HEK293 (cell line): ENCODE results near the gene ZNF223.

Experiments used
- BCL11A ChIP-seq: fragments of 450-650 bp; formaldehyde crosslinking; IDR thresholded peaks from 2 replicates; pipeline ENCODE4 v1.5.1; 2016; ENCODE audit warnings: low read depth, missing biosample characterization, missing genetic modification characterization
- ELK4 ChIP-seq: IDR thresholded peaks from 2 replicates; pipeline ENCODE4 v1.6.1; 2011; ENCODE audit warnings: mild to moderate bottlenecking, low read depth, low read length, borderline replicate concordance
- FEZF1 ChIP-seq: fragments of 450-650 bp; formaldehyde crosslinking; IDR thresholded peaks from 2 replicates; pipeline ENCODE4 v1.5.1; 2016; ENCODE audit warnings: missing biosample characterization, missing genetic modification characterization
- HOXC10 ChIP-seq: sonication (generic); formaldehyde crosslinking; IDR thresholded peaks from 2 replicates; pipeline ENCODE4 v1.8.1; 2023; ENCODE audit warnings: mild to moderate bottlenecking, missing genetic modification reagents
- MYNN ChIP-seq: fragments of 450-650 bp; formaldehyde crosslinking; IDR thresholded peaks from 2 replicates; pipeline ENCODE4 v1.5.1; 2016; ENCODE audit warnings: missing biosample characterization, missing genetic modification characterization, borderline replicate concordance
- PRDM1 ChIP-seq: fragments of 450-650 bp; formaldehyde crosslinking; IDR thresholded peaks from 2 replicates; pipeline ENCODE4; 2016; ENCODE audit warnings: missing biosample characterization, missing genetic modification characterization
- RBAK ChIP-seq: fragments of 450-650 bp; formaldehyde crosslinking; IDR thresholded peaks from 2 replicates; pipeline ENCODE4 v1.5.1; 2016; ENCODE audit warnings: missing biosample characterization, missing genetic modification characterization
- SETDB1 ChIP-seq: IDR thresholded peaks from one replicate; pipeline ENCODE4 v1.6.1; 2017; ENCODE audit warnings: mild to moderate bottlenecking, low read length, moderate library complexity, mixed read lengths; ENCODE audit not compliant: insufficient read length
- SP3 ChIP-seq: fragments of 450-650 bp; formaldehyde crosslinking; IDR thresholded peaks from 2 replicates; pipeline ENCODE4 v1.5.1; 2016; ENCODE audit warnings: missing biosample characterization, missing genetic modification characterization
- ZBTB1 ChIP-seq: fragments of 450-650 bp; formaldehyde crosslinking; IDR thresholded peaks from 2 replicates; pipeline ENCODE4 v1.5.1; 2016; ENCODE audit warnings: missing biosample characterization, missing genetic modification characterization
- ZBTB48 ChIP-seq: fragments of 450-650 bp; formaldehyde crosslinking; IDR thresholded peaks from 2 replicates; pipeline ENCODE4 v1.5.1; 2016; ENCODE audit warnings: missing biosample characterization, missing genetic modification characterization
- ZIC2 ChIP-seq: fragments of 450-650 bp; formaldehyde crosslinking; IDR thresholded peaks from 2 replicates; pipeline ENCODE4 v1.5.1; 2016; ENCODE audit warnings: missing biosample characterization, missing genetic modification characterization
- ZNF155 ChIP-seq: fragments of 450-650 bp; formaldehyde crosslinking; IDR thresholded peaks from 2 replicates; pipeline ENCODE4 v1.5.1; 2016; ENCODE audit warnings: missing biosample characterization, missing genetic modification characterization
- ZNF211 ChIP-seq: fragments of 450-650 bp; formaldehyde crosslinking; IDR thresholded peaks from 2 replicates; pipeline ENCODE4 v1.5.1; 2016; ENCODE audit warnings: low read depth, missing biosample characterization, missing genetic modification characterization
- ZNF292 ChIP-seq: fragments of 450-650 bp; formaldehyde crosslinking; IDR thresholded peaks from 2 replicates; pipeline ENCODE4 v1.5.1; 2016; ENCODE audit warnings: low read depth, missing biosample characterization, missing genetic modification characterization, borderline replicate concordance
- ZNF302 ChIP-seq: fragments of 450-650 bp; formaldehyde crosslinking; IDR thresholded peaks from 2 replicates; pipeline ENCODE4 v1.5.1; 2016; ENCODE audit warnings: missing biosample characterization, missing genetic modification characterization, low read depth
- ZNF366 ChIP-seq: fragments of 450-650 bp; formaldehyde crosslinking; conservative IDR thresholded peaks from 2 replicates; pipeline ENCODE4 v1.5.1; 2016; ENCODE audit warnings: missing biosample characterization, missing genetic modification characterization
- ZNF473 ChIP-seq: fragments of 450-650 bp; formaldehyde crosslinking; IDR thresholded peaks from 2 replicates; pipeline ENCODE4 v1.5.1; 2017; ENCODE audit warnings: missing biosample characterization, missing genetic modification characterization
- ZNF501 ChIP-seq: fragments of 450-650 bp; formaldehyde crosslinking; IDR thresholded peaks from 2 replicates; pipeline ENCODE4 v1.5.1; 2016; ENCODE audit warnings: missing biosample characterization, missing genetic modification characterization
- ZNF544 ChIP-seq: fragments of 450-650 bp; formaldehyde crosslinking; IDR thresholded peaks from 2 replicates; pipeline ENCODE4 v1.5.0; 2017; ENCODE audit warnings: missing biosample characterization, missing genetic modification characterization
- ZNF548 ChIP-seq: fragments of 450-650 bp; formaldehyde crosslinking; IDR thresholded peaks from 2 replicates; pipeline ENCODE4 v1.5.1; 2016; ENCODE audit warnings: missing biosample characterization, missing genetic modification characterization
- ZNF561 ChIP-seq: fragments of 450-650 bp; IDR thresholded peaks from 2 replicates; pipeline ENCODE4 v1.5.1; 2018; ENCODE audit warnings: missing biosample characterization, missing genetic modification characterization, borderline replicate concordance
- ZNF623 ChIP-seq: fragments of 450-650 bp; formaldehyde crosslinking; IDR thresholded peaks from 2 replicates; pipeline ENCODE4 v1.5.1; 2016; ENCODE audit warnings: missing biosample characterization, missing genetic modification characterization
- ZNF629 ChIP-seq: fragments of 450-650 bp; formaldehyde crosslinking; IDR thresholded peaks from 2 replicates; pipeline ENCODE4 v1.5.1; 2017; ENCODE audit warnings: missing biosample characterization, missing genetic modification characterization
- ZNF707 ChIP-seq: fragments of 450-650 bp; formaldehyde crosslinking; IDR thresholded peaks from 2 replicates; pipeline ENCODE4 v1.5.1; 2016; ENCODE audit warnings: missing biosample characterization, missing genetic modification characterization
- ZNF777 ChIP-seq: fragments of 450-650 bp; formaldehyde crosslinking; IDR thresholded peaks from 2 replicates; pipeline ENCODE4 v1.5.1; 2017; ENCODE audit warnings: missing biosample characterization, missing genetic modification characterization, borderline replicate concordance
- ZNF837 ChIP-seq: fragments of 450-650 bp; formaldehyde crosslinking; IDR thresholded peaks from 2 replicates; pipeline ENCODE4 v1.5.1; 2016; ENCODE audit warnings: missing biosample characterization, missing genetic modification characterization
- TF ChIP-seq, protein P1 (sequence below): fragments of 450-650 bp; formaldehyde crosslinking; IDR thresholded peaks from 2 replicates; pipeline ENCODE4 v1.5.1; 2016; ENCODE audit warnings: missing biosample characterization, missing genetic modification characterization, borderline replicate concordance
- TF ChIP-seq, protein P2 (sequence below): fragments of 450-650 bp; formaldehyde crosslinking; IDR thresholded peaks from 2 replicates; pipeline ENCODE4 v1.5.1; 2016; ENCODE audit warnings: missing biosample characterization, missing genetic modification characterization
- TF ChIP-seq, protein P3 (sequence below): fragments of 450-650 bp; IDR thresholded peaks from 2 replicates; pipeline ENCODE4 v1.5.1; 2018; ENCODE audit warnings: missing biosample characterization, mild to moderate bottlenecking, missing genetic modification characterization
- TF ChIP-seq, protein P4 (sequence below): fragments of 450-650 bp; formaldehyde crosslinking; IDR thresholded peaks from 2 replicates; pipeline ENCODE4 v1.5.1; 2016; ENCODE audit warnings: missing biosample characterization, missing genetic modification characterization

The ZNF223 gene

GRCh38 chr19:44051650-44052402 lies at the start of gene ZNF223 (continued):
- TF ChIP-seq ZNF211 (tag by site-specific recombination) = no peak
- no peak for TF ChIP-seq ZNF707 (tag by site-specific recombination)
- TF ChIP-seq ZNF548 (tag by site-specific recombination) = no peak; the same call in 1 of the 2 replicates
- TF ChIP-seq ZNF302 (tag by site-specific recombination) = no peak
- 0 out of 2 replicates have a peak, but pooled peaks have one; percentile 33 for TF ChIP-seq ZNF501 (tag by site-specific recombination)
- no peak for TF ChIP-seq MYNN (tag by site-specific recombination)
- TF ChIP-seq ZBTB1 = no peak
- peak; percentile 99 for TF ChIP-seq SP3
- 0 out of 2 replicates have a peak, but pooled peaks have one; percentile 18 for TF ChIP-seq PRDM1 (tag by site-specific recombination)
- TF ChIP-seq HOXC10 (CRISPR knock-in tag) = no peak
- TF ChIP-seq ZNF366 (tag by site-specific recombination) = no peak
- no peak for TF ChIP-seq FEZF1 (tag by site-specific recombination)
- TF ChIP-seq ZNF837 = no peak
- TF ChIP-seq, protein P1, sequence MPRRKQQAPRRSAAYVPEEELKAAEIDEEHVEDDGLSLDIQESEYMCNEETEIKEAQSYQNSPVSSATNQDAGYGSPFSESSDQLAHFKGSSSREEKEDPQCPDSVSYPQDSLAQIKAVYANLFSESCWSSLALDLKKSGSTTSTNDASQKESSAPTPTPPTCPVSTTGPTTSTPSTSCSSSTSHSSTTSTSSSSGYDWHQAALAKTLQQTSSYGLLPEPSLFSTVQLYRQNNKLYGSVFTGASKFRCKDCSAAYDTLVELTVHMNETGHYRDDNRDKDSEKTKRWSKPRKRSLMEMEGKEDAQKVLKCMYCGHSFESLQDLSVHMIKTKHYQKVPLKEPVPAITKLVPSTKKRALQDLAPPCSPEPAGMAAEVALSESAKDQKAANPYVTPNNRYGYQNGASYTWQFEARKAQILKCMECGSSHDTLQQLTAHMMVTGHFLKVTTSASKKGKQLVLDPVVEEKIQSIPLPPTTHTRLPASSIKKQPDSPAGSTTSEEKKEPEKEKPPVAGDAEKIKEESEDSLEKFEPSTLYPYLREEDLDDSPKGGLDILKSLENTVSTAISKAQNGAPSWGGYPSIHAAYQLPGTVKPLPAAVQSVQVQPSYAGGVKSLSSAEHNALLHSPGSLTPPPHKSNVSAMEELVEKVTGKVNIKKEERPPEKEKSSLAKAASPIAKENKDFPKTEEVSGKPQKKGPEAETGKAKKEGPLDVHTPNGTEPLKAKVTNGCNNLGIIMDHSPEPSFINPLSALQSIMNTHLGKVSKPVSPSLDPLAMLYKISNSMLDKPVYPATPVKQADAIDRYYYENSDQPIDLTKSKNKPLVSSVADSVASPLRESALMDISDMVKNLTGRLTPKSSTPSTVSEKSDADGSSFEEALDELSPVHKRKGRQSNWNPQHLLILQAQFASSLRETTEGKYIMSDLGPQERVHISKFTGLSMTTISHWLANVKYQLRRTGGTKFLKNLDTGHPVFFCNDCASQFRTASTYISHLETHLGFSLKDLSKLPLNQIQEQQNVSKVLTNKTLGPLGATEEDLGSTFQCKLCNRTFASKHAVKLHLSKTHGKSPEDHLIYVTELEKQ (tag by site-specific recombination) = no peak
- TF ChIP-seq ZNF629 (tag by site-specific recombination) = peak; percentile 76
- TF ChIP-seq BCL11A (tag by site-specific recombination) = no peak
- no peak for TF ChIP-seq ZNF473 (tag by site-specific recombination)
- peak; percentile 47; the same call in 1 of the 2 replicates for TF ChIP-seq ZNF561
- TF ChIP-seq, protein P2, sequence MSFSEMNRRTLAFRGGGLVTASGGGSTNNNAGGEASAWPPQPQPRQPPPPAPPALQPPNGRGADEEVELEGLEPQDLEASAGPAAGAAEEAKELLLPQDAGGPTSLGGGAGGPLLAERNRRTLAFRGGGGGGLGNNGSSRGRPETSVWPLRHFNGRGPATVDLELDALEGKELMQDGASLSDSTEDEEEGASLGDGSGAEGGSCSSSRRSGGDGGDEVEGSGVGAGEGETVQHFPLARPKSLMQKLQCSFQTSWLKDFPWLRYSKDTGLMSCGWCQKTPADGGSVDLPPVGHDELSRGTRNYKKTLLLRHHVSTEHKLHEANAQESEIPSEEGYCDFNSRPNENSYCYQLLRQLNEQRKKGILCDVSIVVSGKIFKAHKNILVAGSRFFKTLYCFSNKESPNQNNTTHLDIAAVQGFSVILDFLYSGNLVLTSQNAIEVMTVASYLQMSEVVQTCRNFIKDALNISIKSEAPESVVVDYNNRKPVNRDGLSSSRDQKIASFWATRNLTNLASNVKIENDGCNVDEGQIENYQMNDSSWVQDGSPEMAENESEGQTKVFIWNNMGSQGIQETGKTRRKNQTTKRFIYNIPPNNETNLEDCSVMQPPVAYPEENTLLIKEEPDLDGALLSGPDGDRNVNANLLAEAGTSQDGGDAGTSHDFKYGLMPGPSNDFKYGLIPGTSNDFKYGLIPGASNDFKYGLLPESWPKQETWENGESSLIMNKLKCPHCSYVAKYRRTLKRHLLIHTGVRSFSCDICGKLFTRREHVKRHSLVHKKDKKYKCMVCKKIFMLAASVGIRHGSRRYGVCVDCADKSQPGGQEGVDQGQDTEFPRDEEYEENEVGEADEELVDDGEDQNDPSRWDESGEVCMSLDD (tag by site-specific recombination) = peak; percentile 96
- peak; percentile 34; the same call in 1 of the 2 replicates for TF ChIP-seq ZBTB48 (tag by site-specific recombination)
- TF ChIP-seq ZIC2 = no peak
- peak; percentile 93 for TF ChIP-seq ZNF777 (tag by site-specific recombination)
- TF ChIP-seq, protein P3, sequence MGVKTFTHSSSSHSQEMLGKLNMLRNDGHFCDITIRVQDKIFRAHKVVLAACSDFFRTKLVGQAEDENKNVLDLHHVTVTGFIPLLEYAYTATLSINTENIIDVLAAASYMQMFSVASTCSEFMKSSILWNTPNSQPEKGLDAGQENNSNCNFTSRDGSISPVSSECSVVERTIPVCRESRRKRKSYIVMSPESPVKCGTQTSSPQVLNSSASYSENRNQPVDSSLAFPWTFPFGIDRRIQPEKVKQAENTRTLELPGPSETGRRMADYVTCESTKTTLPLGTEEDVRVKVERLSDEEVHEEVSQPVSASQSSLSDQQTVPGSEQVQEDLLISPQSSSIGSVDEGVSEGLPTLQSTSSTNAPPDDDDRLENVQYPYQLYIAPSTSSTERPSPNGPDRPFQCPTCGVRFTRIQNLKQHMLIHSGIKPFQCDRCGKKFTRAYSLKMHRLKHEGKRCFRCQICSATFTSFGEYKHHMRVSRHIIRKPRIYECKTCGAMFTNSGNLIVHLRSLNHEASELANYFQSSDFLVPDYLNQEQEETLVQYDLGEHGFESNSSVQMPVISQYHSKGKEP (tag by site-specific recombination) = peak; percentile 43
- TF ChIP-seq, protein P4, sequence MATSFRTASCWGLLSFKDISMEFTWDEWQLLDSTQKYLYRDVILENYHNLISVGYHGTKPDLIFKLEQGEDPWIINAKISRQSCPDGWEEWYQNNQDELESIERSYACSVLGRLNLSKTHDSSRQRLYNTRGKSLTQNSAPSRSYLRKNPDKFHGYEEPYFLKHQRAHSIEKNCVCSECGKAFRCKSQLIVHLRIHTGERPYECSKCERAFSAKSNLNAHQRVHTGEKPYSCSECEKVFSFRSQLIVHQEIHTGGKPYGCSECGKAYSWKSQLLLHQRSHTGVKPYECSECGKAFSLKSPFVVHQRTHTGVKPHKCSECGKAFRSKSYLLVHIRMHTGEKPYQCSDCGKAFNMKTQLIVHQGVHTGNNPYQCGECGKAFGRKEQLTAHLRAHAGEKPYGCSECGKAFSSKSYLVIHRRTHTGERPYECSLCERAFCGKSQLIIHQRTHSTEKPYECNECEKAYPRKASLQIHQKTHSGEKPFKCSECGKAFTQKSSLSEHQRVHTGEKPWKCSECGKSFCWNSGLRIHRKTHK (tag by site-specific recombination) = no peak
- peak; percentile 27 for TF ChIP-seq SETDB1
- no peak for TF ChIP-seq ZNF155 (tag by site-specific recombination)
- TF ChIP-seq ELK4 = no peak
- TF ChIP-seq ZNF544 (tag by site-specific recombination) = no peak
- TF ChIP-seq ZNF623 (tag by site-specific recombination) = peak; percentile 21; the same call in 1 of the 2 replicates
- TF ChIP-seq ZNF292 (tag by site-specific recombination) = no peak
- TF ChIP-seq RBAK = no peak
